Stimulated activated CD4-positive, alpha-beta T cell treated with anti-CD3 and anti-CD28 coated beads, Interleukin-12 subunit alpha, Interleukin-12 subunit beta, amount 100 ng/mL, for 24 hours (primary cell): ENCODE data around the gene NEUROD1.

Experiments
- DNase-seq, 2 experiments: peaks; one replicate each; pipeline ENCODE4 v3.0.0-alpha.2; 2020; ENCODE audit warnings: low read depth in 2 of 2

NEUROD1 gene

DNA sequence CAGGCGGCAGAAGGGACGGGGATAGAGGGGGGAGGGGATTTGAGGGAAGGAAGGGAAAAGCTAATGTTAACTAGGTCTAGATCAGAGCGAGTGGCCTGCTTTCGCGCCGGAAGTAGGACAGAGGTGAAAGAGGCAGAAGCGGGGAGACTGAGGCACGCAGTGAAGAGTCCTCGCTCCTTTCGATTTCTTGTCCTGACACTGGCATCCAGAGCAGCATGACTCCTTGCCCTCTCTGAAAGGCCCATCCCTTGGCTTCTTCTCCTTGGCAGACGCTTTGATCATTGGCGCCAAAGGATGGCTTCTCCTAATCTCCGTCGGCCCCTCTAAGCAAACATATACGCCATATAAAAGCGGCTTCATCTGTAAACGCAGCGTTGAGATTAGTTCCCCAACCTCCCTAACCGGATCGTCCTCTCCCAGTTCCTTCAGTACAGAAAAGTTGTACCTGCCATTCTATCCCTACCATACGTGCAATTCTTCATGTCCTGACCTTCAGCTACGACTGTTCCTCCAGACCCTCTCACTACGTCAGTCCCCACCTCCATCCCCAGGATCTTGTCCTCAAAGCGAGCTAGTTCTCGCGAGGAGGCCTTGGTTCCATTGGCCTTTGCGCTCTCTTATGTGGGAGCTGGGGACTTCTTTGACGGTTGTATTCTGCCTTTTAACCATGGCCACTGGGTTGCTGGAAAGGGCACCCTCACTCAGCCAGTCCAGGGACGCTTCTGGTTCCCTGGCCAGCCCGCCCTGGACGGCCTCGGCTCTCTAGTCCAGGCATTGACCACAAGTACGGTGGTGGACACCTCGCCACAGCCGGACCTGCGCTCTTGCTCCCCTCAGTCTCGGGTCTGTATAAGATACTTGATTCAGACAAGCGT is 857 bp upstream of the NEUROD1 start:
- DNase-seq: no peak

DNA sequence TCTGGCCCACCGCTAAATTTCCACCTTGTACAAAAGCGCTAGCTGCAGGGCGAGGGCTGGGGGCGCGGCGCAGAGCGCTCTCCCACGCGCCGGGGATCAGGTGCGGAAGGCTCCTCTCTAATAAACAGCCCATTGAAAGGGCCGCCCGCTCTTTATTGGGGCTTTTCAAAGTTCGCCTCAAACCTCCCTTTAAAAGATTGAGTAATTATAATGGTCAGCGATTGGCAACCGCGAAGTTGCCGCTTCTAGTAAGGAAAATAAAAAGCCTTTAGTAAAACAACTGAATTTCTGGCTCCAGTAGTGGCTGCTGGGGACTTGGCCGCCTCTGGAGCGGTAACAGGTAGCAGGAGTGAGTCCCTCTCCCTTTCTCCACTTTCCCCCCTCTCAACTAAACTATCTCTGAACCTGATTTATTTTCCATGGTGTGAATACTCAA is 755 bp downstream of the NEUROD1 start:
- no peak for DNase-seq

DNA sequence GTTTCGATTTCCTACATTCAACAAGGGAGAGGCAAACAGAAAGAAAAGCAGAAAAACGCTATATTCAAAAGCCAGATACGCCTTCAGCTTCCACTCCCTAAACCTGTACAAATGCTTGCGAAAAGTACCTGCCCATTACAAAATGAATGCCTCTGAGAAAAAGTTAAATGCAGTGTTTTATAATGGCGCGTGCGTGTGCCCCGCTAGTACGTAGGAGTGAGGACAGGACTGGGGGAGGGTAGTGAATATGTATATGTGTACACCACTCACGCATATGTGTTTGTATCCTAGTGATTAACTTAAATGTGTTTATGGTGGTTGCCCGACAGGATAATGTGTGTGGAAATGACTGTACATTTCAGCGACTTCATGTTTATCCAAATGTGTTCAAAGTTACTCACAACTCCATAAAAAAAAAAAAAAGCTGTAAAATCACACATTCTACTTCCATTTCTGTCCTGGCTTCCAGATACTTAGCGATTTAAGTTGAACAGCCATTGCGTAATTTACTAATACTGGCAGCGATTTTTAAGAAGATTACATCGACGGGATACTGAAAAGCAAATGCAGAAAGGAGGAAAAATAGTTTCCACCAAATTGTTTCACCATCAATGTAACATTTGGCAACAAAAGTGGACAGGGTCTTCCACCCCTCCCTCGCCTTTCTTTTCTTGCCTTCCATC is 1.3 kb downstream of the NEUROD1 start:
- DNase-seq: no peak

DNA sequence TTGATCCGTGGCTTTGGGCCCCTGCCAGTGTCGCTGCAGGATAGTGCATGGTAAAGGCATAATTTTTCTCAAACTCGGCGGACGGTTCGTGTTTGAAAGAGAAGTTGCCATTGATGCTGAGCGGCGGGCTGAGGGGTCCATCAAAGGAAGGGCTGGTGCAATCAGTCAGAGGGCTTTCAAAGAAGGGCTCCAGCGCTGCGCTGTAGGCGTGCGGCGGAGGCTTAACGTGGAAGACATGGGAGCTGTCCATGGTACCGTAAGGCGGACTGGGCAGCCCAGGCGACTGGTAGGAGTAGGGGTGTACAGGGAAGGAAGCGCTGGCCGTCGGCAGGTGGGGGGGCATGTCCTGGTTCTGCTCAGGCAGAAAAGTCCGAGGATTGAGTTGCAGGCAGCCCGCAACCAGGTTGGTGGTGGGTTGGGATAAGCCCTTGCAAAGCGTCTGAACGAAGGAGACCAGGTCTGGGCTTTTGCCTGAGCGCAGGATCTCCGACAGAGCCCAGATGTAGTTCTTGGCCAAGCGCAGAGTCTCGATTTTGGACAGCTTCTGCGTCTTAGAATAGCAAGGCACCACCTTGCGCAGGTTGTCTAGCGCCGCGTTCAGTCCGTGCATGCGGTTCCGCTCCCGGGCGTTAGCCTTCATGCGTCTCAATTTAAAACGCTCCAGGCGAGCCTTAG is 2.3 kb downstream of the NEUROD1 start:
- DNase-seq: peak; percentile 26 to 45

DNA sequence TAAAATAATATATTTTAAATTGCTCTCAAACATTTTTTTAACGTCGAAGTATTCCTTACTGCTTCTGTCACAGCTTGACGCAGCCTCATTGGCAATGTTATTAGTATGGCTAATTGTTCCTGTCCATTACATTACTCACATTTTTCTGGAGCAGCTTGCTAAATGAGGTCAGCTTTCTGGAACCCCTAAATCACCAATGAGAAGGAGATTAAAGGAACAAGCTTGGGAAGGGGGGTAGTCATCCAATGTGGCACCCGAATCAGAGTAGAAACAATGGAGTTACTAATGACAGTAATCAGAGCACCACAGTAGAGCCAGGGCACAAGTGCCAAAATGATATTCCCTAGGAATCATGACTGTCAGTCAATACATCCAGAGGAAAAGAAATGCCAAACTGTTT is 5.1 kb downstream of the NEUROD1 start:
- no peak for DNase-seq

DNA sequence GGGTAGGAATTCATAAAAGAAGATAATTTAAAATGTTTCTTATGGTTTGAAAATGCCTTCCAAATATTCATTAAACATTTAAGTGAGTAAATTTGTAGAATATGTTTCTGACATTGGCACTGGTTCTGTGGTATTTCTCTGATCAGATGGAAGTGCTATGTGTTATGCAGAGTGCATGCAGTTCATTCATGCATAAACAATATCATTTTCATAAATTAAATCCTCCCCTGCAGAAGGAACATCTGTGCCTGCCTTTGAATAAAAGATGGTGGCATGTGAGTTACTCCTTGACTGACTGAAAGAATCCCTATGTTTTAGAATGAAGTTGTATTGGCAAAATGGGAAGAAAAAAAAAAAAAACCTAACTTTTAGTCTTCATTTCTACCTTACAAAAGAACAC is 5.9 kb downstream of the NEUROD1 start:
- DNase-seq: no peak

DNA sequence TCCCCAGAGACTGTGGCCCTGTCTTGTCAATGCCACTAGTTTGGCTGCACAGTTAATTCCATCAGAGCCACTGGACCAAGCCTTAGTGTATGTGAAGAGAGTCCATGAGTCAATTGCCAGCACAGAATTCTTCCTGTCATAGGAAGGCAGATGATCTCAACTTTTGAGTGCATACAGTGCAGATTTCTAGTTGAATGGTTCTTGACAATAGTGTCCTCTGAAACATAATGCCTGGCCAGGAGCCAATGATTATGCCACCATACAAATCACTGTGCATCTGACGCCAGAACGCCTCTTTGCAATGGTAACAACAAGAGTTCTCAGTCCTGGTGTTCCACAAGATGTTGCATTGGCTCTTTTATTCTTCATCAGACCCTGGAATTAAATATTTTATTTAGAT is 7.1 kb downstream of the NEUROD1 start:
- no peak for DNase-seq

DNA sequence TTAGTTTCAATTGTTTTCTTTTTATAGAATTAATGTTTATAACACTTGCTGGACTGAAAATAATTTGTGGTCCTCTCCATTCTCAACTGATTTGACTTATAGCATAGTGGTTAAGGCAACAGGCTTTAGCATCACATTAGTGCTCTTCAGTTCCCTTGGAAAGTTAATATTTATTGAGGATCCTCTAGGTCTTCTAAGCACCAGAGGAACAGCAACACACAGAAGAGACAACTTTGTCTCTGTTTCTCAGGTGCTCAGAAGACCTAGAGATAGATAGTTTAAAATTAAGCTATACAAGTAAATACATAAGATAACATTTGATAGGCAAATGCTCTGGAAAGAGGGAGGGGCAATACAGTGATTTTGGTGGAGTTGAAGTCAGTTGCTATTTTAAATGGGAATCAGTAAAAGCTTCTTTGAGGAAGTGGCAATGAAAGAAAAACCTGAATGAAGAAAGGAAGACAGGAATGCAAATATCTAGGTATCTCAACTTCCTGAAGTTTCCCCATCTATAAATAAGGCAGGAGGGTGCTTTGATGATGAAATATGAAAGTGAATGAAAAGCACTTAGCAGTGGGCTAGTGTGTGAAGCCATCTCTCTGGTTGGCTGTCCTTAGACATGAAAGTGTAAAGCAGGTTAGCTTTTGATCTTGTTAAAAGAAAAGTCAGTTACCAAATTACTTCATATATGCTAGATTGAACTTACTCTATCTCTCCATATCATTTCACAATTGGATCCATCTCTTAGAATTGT is 7.9 kb downstream of the NEUROD1 start:
- DNase-seq: no peak

DNA sequence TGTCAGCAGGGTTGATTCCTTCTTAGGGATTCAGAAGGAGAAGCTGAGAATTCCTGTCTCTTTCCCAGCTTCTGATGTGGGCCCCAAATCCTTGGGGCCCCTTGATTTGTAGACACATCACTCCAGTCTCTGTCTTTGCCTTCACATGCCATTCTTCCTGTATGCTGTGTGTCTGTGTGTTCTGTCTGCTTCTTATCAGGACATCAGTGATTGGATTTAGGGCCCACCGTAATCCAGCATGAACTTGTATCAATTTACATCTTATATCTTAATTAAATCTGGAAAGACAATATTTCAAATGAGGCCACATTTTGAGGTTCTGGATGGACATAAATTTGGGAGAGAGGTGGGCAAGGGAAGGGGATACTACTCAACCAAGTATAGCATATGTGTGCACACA is 9.7 kb downstream of the NEUROD1 start:
- DNase-seq: no peak

DNA sequence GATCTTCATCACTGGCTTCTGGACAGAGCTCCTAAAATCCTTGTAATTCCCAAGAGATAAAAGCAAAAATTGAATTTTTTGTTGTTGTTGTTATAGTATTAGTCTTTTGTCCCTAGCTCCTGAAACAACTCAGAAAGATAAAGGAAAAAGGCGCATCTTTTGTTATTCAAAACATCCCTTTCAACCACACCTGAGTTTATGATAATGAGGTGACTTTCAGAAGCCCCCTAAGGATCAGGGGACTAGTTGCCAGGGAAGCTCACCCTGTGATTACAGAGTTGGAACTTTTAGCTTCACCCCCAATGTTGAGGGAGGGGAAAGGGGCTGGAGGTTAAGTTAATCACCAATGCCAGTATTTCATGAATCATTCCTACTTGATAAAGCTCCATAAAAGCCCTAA is 13.1 kb downstream of the NEUROD1 start:
- DNase-seq: no peak

DNA sequence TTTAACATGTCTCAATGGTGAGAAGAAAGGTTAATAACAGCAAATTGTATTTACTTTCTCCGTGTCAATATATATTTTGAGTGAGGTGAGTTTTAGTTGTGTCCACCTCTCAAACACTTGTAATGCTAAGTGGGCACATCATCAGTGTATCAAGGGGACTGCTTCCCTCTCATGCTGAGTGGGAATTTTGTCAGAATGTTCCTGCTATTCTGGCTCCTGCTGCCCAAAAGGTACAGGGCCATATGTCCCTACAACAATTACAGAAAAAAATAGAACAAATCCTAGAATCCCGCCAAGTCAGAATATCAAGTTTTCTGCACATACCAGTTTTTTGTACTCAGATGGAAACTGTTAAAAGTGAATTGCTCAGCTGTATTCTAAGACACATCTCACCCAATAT is 18.0 kb downstream of the NEUROD1 start:
- no peak for DNase-seq

DNA sequence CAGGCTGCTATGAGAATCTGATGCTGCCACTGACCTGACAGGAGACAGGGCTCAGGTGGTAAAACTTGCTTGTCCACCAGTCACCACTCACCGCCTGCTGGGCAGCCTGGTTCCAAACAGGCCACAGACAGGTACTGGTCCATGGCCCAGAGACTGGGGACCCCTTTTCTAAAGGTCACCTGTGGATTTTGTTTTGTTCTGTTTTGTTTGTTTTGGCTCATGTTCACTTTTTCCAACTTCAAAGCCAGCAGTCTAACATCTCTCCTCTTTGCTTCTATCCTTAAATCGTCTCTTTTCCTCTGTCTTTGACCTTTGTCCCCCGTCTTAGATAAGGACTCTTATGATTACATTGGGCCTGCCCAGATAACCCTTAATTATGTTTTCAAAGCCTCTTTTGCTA is 20.1 kb downstream of the NEUROD1 start:
- no peak for DNase-seq

DNA sequence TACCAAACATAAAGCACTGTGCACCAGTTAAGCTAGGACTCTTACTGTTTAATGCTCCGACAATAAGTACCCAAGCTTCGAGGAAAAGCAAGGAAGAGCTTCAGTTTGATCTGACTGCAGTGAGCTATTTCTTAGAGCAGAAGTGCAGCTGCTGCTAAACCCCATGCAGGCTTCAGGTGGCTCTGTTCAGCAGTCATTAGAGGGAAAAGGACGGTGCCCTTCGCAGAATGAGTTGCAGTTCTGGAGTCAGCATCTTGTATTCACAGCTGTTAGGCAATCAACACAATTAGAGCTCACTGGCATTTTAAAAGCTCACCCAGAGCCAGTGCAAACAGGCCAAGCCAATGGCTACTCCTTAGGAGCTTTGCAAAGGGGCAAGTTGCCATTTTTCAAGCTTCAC is 21.9 kb downstream of the NEUROD1 start:
- no peak for DNase-seq

DNA sequence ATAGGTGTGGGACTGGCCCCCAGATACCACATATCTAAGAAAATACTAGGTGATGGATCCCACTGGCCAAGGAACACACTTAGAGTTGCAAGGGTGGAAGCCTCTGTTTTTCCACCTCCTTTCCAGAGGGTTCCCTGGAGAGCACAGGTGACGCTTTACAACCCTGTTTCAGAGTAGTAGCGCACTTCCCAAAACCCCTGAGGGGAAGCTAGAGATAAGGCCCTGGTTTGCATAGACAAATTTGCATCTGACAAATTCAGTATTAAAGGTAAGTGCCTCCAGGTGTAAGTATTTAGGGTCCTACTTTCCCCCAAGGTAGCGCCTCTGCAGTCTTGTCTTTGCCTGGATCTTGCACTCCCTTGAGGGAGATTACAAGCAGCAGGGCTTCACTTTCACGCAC is 22.9 kb downstream of the NEUROD1 start:
- no peak for DNase-seq

DNA sequence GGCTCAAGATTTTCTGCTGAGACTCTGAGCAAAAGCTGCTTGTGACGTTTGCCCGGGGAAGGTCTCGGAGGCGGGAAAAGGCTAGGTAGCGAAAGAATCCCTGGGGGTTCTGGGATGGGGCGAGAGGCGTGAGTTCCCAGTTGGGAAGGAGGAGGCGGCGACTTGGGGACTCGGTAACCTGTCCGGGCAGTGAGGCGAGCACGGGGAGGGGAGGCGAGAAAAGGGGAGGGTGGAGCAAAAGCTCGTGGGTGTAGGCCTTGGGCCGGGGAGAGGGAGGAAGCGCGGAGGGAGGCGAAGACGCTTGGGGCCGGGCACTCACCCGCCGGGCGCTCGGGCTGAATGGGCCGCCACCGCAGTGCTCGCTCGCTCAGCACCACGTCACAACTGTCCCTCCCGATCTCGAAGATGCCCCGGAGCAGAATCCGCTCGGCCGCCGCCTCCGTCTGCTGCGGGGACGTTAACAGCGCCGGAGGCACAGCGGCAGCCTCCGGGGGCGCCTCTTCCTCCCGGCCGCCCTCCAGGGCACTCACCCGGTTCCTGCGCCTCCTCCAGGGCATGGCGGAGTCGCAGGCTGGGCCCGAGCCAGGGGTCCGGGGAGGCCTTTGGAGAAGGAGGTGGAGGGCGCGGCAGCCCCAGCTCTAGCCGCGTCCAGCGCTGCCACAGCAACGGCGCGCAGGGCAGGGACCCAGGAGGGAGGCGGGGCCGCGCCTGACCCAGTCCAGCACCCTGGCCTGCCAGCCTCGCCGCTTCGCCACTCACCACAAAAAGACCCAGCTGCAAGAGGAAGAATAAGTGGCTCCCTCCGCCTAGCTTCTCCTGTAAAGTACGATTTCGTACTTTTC is 23.6 kb downstream of the NEUROD1 start, which contains the start of gene CERKL:
CERKL (minus strand) TSS at position 656 of the 842 bp plus-strand sequence; CDS start at position 557, 99 bp downstream.
- no peak for DNase-seq

DNA sequence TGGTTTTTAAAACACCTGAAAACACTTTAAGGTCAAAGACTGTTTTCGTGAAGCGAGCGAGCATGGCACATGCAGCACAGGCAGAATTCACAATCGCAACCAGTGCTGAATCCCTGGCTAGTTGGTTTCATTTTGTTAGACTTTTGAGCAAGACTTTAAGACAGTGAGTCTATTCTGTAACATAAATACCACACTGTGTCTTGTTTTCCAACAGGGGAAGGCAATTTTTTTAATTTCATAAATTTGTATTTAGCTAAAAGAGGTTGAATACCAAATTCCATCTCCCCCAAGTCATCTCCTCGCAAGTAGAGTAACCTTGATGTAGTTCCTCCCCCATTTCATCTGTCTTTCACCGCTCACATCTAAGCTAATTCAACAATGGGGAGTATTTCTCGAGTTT is 24.8 kb downstream of the NEUROD1 start:
- DNase-seq: no peak

DNA sequence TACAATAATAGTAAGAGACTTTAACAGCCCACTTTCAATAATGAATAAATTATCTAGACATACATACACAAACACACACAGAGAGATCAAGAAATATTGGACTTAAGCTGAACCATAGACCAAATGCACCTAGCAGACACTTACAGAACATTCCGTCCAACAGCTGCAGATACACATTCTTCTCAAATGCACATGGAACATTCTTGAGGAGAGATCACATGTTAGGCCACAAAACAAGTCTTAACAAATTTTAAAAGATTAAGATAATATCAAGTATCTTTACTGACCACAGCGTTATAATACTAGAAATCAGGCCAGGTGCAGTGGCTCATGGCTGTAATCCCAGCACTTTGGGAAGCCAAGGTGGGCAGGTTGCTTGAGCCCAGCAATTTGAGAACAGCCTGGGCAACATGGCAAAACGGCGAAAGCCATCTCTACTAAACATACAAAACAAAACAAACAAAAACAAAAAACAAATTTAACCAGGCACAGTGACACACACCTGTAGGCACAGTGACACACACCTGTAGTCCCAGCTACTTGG is 30.8 kb downstream of the NEUROD1 start:
- no peak for DNase-seq

DNA sequence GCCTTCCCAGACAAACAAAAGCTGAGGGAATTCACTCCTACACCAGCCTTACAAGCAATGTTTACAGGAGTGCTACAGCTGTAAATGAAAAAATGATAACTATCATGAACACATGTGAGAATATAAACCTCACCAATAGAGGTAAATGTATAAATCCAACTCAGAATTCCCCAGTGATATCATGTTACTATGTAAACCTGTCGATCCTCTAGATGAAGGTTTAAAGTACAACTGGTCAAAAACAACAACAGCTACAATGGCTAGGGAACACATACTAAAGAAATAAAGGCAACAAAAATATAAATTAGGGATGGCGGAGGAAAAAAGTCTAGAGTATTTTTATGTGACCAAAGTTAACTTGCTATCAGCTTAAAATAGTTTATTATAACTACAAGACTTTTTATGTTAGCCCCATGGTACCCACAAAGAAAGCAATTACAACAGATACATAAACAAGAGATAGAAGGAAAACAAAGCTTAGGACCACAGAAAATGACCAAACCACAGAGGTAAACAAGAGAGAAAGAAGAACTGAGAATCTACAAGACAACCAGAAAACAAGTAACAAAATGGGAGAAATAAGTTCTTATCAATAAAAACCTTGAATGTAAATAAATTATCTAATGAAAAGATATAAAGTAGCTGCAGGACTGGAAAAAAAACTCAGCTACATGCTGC is 31.7 kb downstream of the NEUROD1 start:
- DNase-seq: no peak

DNA sequence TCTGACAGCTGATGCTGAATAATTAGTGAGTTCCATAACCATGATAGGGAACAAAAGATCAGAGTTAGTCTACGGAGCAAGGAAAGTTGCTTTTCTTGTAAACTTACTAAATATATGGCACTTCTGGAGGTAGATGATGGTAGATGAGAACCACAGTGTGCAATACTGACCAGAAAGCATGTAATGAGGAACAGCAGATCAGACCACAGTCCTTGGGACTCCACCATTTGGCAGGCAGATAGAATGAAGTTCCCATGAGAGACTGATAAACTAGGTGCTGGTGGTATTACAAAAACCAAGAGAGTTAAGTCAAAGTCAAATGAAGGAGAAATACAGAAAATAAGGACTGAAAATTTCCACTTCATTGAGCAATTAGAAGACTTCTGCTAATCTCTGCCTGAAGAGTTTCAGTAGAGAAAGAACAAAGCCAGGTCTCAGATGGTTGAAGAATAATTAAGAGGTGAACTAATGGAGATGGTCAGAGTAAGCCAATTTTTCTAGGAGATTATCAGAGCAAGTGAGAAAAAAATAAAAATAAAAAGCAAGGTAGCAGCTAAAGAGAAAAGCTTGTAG is 33.8 kb downstream of the NEUROD1 start:
- DNase-seq: no peak

DNA sequence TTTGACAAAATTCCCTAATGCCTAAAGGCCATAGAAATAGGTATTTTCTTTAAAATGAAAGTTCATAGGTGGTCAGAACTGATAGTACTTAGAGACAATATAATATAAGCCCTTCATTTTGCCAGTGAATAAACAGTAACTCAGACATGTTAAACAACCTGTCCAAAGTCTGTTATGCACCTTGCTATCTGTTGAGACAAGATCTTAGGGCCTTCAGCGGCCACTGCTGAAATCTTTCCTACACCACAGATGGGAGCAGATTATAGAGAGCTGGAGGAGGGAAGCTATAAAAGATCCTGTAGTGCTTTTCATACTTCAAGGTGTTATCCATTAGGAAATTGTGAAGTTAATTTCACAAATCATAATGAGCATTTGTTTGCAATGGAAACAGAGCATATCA is 37.2 kb downstream of the NEUROD1 start:
- DNase-seq: no peak
